Lung microvascular endothelial cell (primary cell): Measurements from ENCODE around the gene FAM81B. TPM values are rescaled to one million over a fixed set of nuclear protein-coding genes. Genes with fewer than 3 reads are reported as not detected.

Experiments
- DNase-seq, 2 donors: peaks; one replicate each; pipeline versions ENCODE4 v3.0.0 to v3.0.0-alpha.2; 2010; ENCODE audit warnings: low read depth in 2 of 2
- total RNA-seq: library from RNA; depleted of rRNA; stranded (reverse); fragments of >200 nt; gene quantifications from 2 replicates; pipeline ENCODE4 v1.2.1, GENCODE V29; 2014

The FAM81B gene
- total RNA-seq, 1 donor from 2014 or later = not detected

DNA sequence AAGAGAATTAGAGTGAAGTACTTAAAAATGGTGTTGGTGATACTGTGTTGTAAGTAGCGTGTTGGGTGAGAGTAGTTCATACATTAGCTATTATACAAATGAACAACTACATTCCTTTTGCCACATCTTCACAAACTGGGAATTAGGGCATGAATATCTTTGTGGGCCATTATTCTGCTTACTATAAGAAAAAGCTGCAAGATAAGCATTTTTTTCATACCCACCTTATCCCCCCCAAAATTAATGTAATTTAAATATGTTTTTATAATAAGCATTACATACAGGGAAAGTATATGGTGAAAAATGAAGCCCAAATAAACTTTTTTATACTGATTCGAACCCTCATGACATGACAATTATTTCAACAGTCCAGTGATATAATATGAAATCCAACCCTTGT is 69.5 kb downstream of the FAM81B start:
- DNase-seq = no peak

- DNase-seq = no peak
Observed at GRCh38 chr5:95471487-95471886, 80.3 kb downstream of the FAM81B start.

- DNase-seq = no peak
Observed at GRCh38 chr5:95471942-95472341, 80.8 kb downstream of the FAM81B start.

DNA sequence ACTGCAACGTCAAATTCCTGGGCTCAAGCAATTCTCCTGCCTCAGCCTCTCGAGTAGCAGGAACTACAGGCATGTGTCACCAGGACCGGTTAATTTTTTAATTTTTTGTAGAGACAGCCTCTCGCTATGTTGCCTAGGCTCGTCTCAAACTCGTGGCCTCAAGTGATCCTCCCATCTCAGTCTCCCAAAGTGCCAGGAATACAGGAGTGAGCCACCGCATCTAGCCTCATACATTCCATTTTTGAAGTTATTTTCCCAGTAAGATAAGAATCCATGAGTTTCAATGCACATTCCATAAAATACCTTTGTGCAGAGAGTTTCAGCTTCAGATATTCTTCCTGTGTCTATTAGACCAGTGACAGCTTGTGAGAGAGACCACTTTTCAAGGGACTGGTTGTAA is 93.3 kb downstream of the FAM81B start:
- no peak for DNase-seq

GRCh38 chr5:95486191-95486590 is 95.0 kb downstream of the FAM81B start:
- DNase-seq = no peak

DNA sequence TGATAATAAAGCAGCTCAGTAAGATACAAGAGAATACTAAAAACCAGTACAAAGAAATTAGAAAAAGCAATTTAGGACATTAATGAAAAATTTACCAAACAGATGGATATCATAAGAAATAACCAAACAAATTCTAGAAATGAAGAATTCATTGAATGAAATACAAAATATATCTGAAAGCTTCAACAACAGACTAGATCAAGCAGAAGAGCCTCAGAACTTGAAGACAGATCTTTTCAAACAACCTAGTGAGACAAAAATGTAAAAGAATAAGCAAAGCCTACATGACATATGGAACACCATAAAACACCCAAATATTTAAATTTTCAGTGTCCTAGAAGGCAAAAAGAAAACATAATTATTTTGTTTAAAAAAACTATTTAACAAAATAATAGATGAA is 96.7 kb downstream of the FAM81B start:
- DNase-seq = no peak

Other genes starting within 250 kb of the FAM81B start
- gene MCTP1, start 106.3 kb upstream of the FAM81B start, total RNA-seq = 29.9 and 55.8 TPM in 2 replicates
- 69.7 and 91.5 TPM in 2 replicates for gene SKIC3, start 163.6 kb downstream of the FAM81B start, total RNA-seq
- 1.6 and 2.4 TPM in 2 replicates for gene ARSK, start 163.7 kb downstream of the FAM81B start, total RNA-seq
- gene GPR150, start 228.7 kb downstream of the FAM81B start, total RNA-seq = under 0.01 and 0.22 TPM in 2 replicates